Endothelial cell of hepatic sinusoid (primary cell): ENCODE measurements around the gene RNF223.
"Not testable (repeated sequence)": the region's sequence is repeated elsewhere in the genome, so short reads cannot be mapped to it uniquely, and the experiment has no call there.

Experiments used
- in situ Hi-C: cut with HindIII; loops from 2 replicates; pipeline ENCODE4 v1.10.0; 2017; ENCODE audit warnings: low sequenced_read_pairs

The RNF223 gene

GRCh38 chr1:1088029-1088800, 14.1 kb upstream of the RNF223 start:
- in situ Hi-C loops: no loop called here

- in situ Hi-C loops: no loop called here
Measured at GRCh38 chr1:1087351-1088028, 13.4 kb upstream of the RNF223 start.

GRCh38 chr1:1086911-1087341, 12.8 kb upstream of the RNF223 start:
- in situ Hi-C loops: no loop called here

- in situ Hi-C loops: no loop called here
Measured at GRCh38 chr1:1085911-1086841, 12.1 kb upstream of the RNF223 start.

GRCh38 chr1:1085171-1085841, 11.2 kb upstream of the RNF223 start:
- in situ Hi-C loops: no loop called here

- in situ Hi-C loops: no loop called here
Measured at GRCh38 chr1:1084372-1085170, 10.5 kb upstream of the RNF223 start.

- in situ Hi-C loops: no loop called here
Measured at GRCh38 chr1:1083416-1084371, 9.6 kb upstream of the RNF223 start.

- in situ Hi-C loops: no loop called here
Measured at GRCh38 chr1:1082776-1083415, 8.8 kb upstream of the RNF223 start.

- in situ Hi-C loops: no loop called here
Measured at GRCh38 chr1:1082239-1082775, 8.2 kb upstream of the RNF223 start.

GRCh38 chr1:1081311-1082238, 7.5 kb upstream of the RNF223 start:
- in situ Hi-C loops: no loop called here

GRCh38 chr1:1080951-1081310, 6.8 kb upstream of the RNF223 start:
- in situ Hi-C loops: no loop called here

GRCh38 chr1:1080122-1080757, 6.1 kb upstream of the RNF223 start:
- in situ Hi-C loops: no loop called here

- in situ Hi-C loops: no loop called here
Measured at GRCh38 chr1:1079408-1080121, 5.5 kb upstream of the RNF223 start.

GRCh38 chr1:1077396-1077795, 3.3 kb upstream of the RNF223 start:
- in situ Hi-C loops: not testable (repeated sequence)

GRCh38 chr1:1075148-1075935, 1.2 kb upstream of the RNF223 start:
- in situ Hi-C loops: no loop called here
